Smooth muscle cell (in vitro differentiated cells): ENCODE data around the gene LAIR1. TPM values are rescaled to one million over a fixed set of nuclear protein-coding genes. Genes with fewer than 3 reads are reported as not detected.

Experiments
- DNase-seq: peaks from one replicate; lab custom pipeline; 2025; ENCODE audit not compliant: unreplicated experiment; lab: John Stamatoyannopoulos, UW
- H2AFZ ChIP-seq: fragments of 200-600 bp; sonication (generic); 2 replicates; pipeline ENCODE4 v1.6.0; 2016; ENCODE audit warnings: antibody characterized with exemption, low read depth, mild to moderate bottlenecking
- H3F3A ChIP-seq: fragments of 200-600 bp; sonication (generic); 2 replicates; pipeline ENCODE4 v1.6.0; 2017; ENCODE audit warnings: antibody characterized with exemption, low read depth
- H3K27ac ChIP-seq: fragments of 200-600 bp; sonication (generic); 2 replicates; pipeline ENCODE4 v1.5.1; 2016; ENCODE audit warnings: low read depth, mild to moderate bottlenecking
- H3K27me3 ChIP-seq: fragments of 200-600 bp; sonication (generic); 2 replicates; pipeline ENCODE4 v1.6.1; 2016; ENCODE audit warnings: low read depth, mild to moderate bottlenecking
- H3K36me3 ChIP-seq: fragments of 200-600 bp; sonication (generic); 2 replicates; pipeline ENCODE4 v1.5.1; 2016; ENCODE audit warnings: low read depth
- H3K4me1 ChIP-seq: fragments of 200-600 bp; sonication (generic); 2 replicates; pipeline ENCODE4 v1.5.1; 2016; ENCODE audit warnings: low read depth
- H3K4me2 ChIP-seq: fragments of 200-600 bp; sonication (generic); 2 replicates; pipeline ENCODE4 v1.6.0; 2016; ENCODE audit warnings: mild to moderate bottlenecking
- H3K4me3 ChIP-seq: fragments of 200-600 bp; sonication (generic); 2 replicates; pipeline ENCODE4 v1.5.1; 2016; ENCODE audit warnings: mild to moderate bottlenecking
- H3K79me2 ChIP-seq: fragments of 200-600 bp; sonication (generic); 2 replicates; pipeline ENCODE4 v1.6.0; 2016; ENCODE audit warnings: low read depth, mild to moderate bottlenecking
- H3K9ac ChIP-seq: fragments of 200-600 bp; sonication (generic); 2 replicates; pipeline ENCODE4 v1.6.0; 2016; ENCODE audit warnings: low read depth
- H3K9me3 ChIP-seq: fragments of 200-600 bp; sonication (generic); replicated peaks from 2 replicates; pipeline ENCODE4 v1.5.1; 2016; ENCODE audit warnings: low read depth
- H4K20me1 ChIP-seq: fragments of 200-600 bp; sonication (generic); 2 replicates; pipeline ENCODE4 v1.6.0; 2016; ENCODE audit warnings: low read depth
- CTCF ChIP-seq: fragments of 200-600 bp; sonication (generic); IDR thresholded peaks from 2 replicates; pipeline ENCODE4 v1.5.1; 2017; ENCODE audit warnings: borderline replicate concordance, mild to moderate bottlenecking, antibody characterized with exemption; ENCODE audit not compliant: insufficient read depth, poor library complexity, severe bottlenecking
- WGBS: methylation state at CpG from one replicate; pipeline ENCODE4 v1.1.7; 2016; ENCODE audit warnings: low lambda C conversion rate; 5-methylcytosine and 5-hydroxymethylcytosine counted together
- polyA plus RNA-seq: library from polyadenylated mRNA; unstranded; fragments of >200 nt; fragmentation: Nextera tagmentation; extraction: Ambion mirVana; gene quantifications from 2 replicates; pipeline ENCODE4 v1.2.1, GENCODE V29; 2016
- total RNA-seq: library from RNA; depleted of rRNA; stranded (reverse); fragments of >200 nt; gene quantifications from 2 replicates; pipeline ENCODE4 v1.2.3, GENCODE V29; 2014

The LAIR1 gene
- total and polyA plus RNA-seq, 2 experiments from 2014 or later, result not detected

- H3K27me3 ChIP-seq, result no peaks in the 10 kb centered on the region
- H3K4me3 ChIP-seq, result no peak overlapping the region
- no peaks in the 10 kb centered on the region for H4K20me1 ChIP-seq
- no peak overlapping the region for H3K27ac ChIP-seq
- H3K9me3 ChIP-seq, result no peaks in the 10 kb centered on the region
- H3K9ac ChIP-seq, result no peak overlapping the region
- H3K36me3 ChIP-seq, result no peaks in the 10 kb centered on the region
- H3K79me2 ChIP-seq, result no peaks in the 10 kb centered on the region
- no peaks in the 10 kb centered on the region for H3F3A ChIP-seq
- WGBS, result 79% methylated on average over 10 of the region's 10 CpGs
- no peak overlapping the region for H2AFZ ChIP-seq
- no peak for DNase-seq
- no peak overlapping the region for H3K4me2 ChIP-seq
- no peaks in the 10 kb centered on the region for H3K4me1 ChIP-seq
- TF ChIP-seq CTCF, result no peak
Measured at GRCh38 chr19:54315956-54316355, 48.8 kb downstream of the LAIR1 start.

- H3K27ac ChIP-seq, result no peak within 1 kb of the TSS
- H3K9me3 ChIP-seq, result no peaks in the 10 kb centered on the region
- H3K27me3 ChIP-seq, result no peaks in the 10 kb centered on the region
- no peaks in the 10 kb centered on the region for H3K4me1 ChIP-seq
- DNase-seq, result no peak
- TF ChIP-seq CTCF, result no peak
- H4K20me1 ChIP-seq, result no peaks in the 10 kb centered on the region
- no peak within 1 kb of the TSS for H3K4me2 ChIP-seq
- WGBS, result 79% methylated on average over 13 of the region's 13 CpGs
- H3K36me3 ChIP-seq, result no peaks in the 10 kb centered on the region
- H2AFZ ChIP-seq, result no peak within 1 kb of the TSS
- no peak within 1 kb of the TSS for H3K4me3 ChIP-seq
- no peaks in the 10 kb centered on the region for H3F3A ChIP-seq
- H3K9ac ChIP-seq, result no peak within 1 kb of the TSS
- H3K79me2 ChIP-seq, result no peaks in the 10 kb centered on the region
Measured at GRCh38 chr19:54312436-54313377, 52.0 kb downstream of the LAIR1 start, which contains the start of gene LILRA5. Gene LILRA5, minus strand, starts transcription at chr19:54313166. Its CDS starts 147 bp downstream, at chr19:54313019.

- no peaks in the 10 kb centered on the region for H3K79me2 ChIP-seq
- TF ChIP-seq CTCF, result no peak
- no peaks in the 10 kb centered on the region for H3K4me1 ChIP-seq
- no peak overlapping the region for H3K4me3 ChIP-seq
- H4K20me1 ChIP-seq, result no peaks in the 10 kb centered on the region
- H3F3A ChIP-seq, result no peaks in the 10 kb centered on the region
- H3K27me3 ChIP-seq, result no peaks in the 10 kb centered on the region
- no peak overlapping the region for H3K9ac ChIP-seq
- H3K36me3 ChIP-seq, result no peaks in the 10 kb centered on the region
- no peaks in the 10 kb centered on the region for H3K9me3 ChIP-seq
- H2AFZ ChIP-seq, result no peak overlapping the region
- no peak for DNase-seq
- WGBS, result 82% methylated on average over 6 of the region's 6 CpGs
- no peak overlapping the region for H3K4me2 ChIP-seq
- no peak overlapping the region for H3K27ac ChIP-seq
Measured at GRCh38 chr19:54312011-54312410, 52.7 kb downstream of the LAIR1 start.
